IPS-NIHi7 (cell line): ENCODE measurements around the gene WNT5B.

ENCODE experiments used
- DNase-seq: peaks from one replicate; pipeline ENCODE4 v3.0.0; 2012; ENCODE audit warnings: mixed read lengths; ENCODE audit errors: extremely low spot score

The WNT5B gene

DNA sequence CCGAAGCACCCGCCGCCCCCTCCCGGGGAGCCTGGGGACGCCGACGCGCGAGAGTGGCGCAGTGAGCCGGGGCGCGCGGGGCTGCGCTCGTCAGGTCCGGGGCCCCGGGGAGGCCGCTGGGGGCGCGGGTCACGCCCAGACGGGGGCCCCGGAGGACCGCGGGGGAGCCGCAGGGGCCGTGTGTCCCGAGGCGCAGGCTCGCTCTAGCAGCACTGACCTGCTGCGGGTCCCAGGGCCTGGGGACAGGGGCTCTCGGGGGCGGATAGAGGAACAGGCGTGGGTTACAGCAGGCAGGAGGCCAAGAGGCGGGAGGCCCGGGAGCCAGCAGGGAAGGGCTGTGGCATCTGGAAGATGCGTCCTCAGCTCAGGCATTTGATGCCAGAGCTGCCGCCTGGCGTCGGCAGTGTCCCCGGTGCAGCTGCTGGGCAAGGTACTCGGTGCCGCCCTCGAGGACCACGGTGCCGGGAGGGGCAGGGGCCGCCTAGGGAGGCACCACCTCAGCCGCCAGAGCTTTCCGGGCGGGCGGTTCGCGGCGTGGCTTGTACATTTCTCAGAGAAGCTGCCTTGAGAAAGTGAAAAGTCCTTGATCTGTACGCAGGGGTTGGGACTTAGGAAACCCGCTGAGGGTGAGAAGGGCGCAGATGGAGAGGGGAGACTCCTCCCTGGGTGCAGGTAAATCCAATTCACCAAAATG is 1.2 kb downstream of the WNT5B start:
- DNase-seq, result no peak

DNA sequence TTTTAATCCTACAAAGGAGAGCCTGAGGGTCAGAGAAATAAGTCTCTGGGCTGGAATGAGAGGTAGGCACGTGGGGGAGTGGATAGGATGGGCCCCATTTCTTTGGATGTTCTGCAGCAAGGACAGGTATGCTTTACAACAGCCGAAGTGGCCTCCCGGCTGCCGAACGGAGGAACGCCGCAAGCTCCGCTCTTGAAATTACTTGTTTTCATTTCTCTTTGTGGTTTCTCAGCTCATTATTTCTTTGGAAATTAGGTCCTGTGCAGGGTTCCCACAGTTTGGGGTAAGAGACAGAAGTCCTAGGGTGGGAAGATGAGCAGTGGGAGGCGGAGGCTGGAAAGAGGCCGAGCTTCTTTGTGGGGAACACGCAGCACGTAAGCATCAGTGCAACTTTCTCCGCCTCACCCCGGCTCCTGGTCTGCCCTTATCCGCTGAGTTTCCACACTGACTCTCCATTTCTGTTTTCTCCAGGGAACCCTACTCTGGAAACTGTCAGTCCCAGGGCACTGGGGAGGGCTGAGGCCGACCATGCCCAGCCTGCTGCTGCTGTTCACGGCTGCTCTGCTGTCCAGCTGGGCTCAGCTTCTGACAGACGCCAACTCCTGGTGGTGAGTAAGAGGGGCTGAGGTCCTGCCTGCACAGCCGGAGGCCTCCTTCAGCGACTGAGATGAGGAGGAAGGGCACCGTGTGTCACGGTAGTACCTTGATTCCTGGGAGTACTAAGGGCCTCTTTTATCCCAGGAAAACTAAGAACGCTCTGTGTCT is 2.0 kb downstream of the WNT5B start:
- peak; percentile 49 for DNase-seq

DNA sequence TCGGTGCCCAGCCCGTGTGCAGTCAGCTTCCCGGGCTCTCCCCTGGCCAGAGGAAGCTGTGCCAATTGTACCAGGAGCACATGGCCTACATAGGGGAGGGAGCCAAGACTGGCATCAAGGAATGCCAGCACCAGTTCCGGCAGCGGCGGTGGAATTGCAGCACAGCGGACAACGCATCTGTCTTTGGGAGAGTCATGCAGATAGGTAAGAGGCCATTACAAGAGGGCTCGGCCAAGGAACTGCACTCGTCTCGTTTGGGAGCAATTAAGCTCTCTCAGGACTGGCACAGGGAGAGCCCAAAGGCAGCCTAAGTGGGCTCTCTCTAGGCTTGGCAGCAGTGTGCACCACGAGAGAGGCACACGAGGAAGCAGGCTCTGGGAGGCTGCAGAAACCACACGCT is 3.7 kb downstream of the WNT5B start:
- DNase-seq, result no peak

DNA sequence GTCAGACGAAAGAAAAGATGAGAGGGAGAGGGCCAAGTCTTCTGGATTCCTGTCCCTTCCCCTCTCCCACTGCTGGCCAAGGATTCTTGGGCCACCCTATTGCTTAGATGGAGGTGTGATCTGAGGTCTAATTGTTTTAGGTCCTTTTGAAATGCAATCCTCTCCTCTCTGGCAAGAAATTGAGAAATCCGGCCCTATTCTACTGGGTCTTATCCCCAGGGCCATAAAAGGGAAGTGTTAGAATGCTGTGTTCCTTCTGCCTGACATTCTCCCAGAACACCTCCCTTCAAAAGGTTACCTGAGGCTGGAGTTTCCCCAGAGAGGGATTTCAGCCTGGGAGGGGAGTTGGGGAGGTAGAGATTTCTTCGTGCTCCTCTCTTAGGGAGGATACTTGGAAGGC is 4.4 kb downstream of the WNT5B start:
- no peak for DNase-seq

DNA sequence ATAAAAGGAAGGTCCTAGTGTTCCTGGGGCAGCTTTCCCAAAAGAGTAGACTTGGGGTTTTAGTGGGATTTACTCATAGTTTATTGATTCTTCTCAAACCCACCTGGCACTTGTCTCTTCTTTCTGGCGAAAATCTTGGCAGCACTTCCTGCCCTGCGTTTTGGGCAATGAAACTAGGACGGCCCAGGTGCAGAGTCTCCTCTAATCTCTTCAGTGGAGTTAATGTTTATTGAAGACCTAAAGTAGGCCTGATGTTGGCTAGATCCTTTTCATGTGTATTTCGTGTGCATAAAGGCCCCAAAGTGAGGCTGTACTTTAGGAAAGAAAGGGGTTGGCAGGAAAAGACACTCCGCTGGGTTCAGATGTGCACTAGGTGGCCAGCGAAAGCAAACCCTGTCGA is 5.1 kb downstream of the WNT5B start:
- no peak for DNase-seq

DNA sequence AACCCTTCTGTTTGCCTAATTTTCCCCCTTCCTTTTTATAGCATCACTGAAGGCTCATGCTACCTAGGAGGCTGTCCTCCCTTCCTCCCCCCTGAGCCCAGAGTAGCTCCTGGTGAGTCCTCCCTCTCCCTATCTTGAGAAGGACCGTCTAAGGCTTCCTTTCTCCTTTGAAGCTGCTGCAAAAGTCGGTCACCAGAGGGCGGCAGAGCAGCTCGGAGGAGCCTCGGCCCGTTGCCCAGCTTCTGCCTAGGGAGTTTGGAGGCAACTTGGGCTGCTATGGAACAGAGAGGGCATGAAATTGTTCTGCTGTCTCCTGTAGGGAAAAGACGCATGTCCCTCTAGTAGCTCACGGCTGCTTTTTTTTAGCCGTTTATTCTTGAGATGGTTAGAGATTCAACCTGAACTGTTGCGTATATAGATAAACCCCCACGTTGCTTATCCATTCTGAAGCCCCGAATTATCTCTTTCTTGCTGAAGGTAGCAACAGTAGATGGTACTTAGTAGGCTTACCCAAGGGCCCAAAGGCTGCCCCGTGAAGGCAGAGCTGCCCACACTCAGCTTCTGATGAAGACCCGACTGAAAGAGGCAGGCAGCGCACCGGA is 5.7 kb downstream of the WNT5B start:
- peak; percentile 79 for DNase-seq

DNA sequence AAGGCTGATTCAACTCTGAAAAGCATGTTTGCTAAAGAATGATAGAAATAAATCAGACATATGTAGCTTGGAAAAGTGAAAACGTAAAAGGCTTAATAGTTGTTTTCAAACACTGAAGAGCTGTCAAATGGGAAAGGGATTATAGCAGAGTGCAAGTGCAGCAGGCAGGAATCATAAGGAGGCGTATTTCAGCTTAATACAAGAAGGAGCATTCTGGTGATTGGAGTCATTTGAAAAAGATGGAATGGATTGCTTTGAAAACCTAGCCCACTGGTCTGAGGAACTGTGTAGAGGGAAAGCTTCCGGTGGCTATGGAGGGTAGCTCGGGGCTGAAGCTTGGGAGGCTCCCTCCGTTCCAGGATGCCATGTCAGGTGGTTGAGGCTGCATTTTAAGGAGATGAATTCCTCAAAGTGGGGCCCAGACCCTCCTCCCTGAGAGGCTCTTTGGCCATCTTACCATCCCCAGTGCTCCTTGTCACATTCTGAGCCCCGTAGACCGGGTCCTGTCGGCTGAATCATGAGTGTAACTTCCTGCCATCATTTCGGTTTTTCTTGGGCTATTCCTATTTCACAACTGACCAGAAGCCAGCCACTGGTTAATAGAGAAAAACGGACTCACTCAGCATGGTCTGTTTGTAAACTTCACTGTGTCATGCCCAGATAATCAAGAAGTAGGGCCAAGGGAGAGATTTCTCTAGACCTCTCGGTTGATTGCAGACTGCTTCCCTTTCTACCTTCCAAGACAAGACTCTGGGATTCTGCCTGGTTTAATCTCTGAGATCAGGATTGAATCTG is 6.5 kb downstream of the WNT5B start:
- no peak for DNase-seq

DNA sequence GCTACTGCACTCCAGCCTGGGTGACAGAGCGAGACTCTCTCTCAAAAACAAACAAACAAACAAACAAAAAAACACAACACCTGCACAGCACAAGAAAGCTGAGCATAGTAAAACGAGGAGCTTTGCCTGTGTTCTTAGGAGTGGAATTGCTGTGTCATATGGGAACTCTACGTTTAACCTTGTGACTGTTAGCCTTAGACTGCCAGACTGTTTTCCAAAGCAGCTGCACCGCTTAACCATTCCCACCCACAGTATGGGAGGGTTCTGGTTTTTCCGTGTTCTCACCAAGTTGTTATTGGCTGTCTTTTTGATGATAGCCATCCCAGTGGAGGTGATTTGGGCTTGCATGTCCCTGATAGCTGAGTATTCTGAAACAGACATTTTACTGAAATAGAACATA is 9.2 kb downstream of the WNT5B start:
- DNase-seq, result no peak

DNA sequence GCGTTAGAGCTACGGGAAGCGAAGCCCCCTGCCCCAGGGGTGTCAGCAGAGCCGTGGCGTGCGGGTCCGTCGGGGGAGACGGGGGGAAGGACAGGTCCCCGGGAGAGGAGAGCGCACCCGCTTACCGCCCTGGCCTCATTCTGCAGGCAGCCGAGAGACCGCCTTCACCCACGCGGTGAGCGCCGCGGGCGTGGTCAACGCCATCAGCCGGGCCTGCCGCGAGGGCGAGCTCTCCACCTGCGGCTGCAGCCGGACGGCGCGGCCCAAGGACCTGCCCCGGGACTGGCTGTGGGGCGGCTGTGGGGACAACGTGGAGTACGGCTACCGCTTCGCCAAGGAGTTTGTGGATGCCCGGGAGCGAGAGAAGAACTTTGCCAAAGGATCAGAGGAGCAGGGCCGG is 10.5 kb downstream of the WNT5B start:
- DNase-seq, result no peak

DNA sequence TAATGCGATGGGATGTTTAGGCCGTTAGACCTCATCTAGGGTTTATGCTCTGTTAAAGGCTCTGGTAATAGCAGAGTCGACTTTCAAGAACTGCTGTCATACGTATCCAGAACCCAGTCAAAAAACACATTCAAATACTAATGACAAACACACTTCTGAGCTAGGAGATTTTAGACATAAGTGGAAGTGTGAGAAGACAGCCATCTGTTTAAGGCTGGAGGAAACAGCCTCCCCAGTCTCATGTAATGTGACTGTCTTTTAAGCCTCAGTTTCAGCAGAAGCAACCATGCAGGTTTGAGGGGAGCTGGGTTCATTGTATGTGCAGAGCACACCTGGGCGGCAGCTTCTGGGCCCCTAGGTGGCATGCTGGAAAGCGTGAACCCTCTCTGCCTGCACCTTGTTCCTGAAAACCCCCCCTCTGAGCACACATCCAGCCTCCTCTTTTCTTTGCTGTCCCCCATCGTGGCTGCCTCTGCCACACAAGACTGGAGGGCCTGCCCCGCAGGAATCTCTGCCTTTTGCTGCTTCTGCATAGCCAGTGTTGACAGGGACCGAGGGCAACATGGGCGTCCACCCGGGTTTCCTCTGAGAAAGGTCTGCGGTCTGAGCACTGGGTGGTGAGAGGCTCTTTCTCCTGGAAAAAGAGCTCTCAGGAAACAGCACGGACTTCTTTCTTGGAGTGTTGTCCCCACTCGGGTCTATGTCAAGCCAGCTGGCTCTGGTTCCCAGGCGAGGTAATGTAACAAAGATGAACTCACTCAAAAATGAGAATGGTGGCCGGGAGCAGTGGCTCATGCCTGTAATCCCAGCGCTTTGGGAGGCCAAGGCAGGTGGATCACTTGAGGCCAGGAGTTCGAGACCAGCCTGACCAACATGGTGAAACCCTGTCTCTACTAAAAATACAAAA is 11.6 kb downstream of the WNT5B start:
- DNase-seq, result no peak

DNA sequence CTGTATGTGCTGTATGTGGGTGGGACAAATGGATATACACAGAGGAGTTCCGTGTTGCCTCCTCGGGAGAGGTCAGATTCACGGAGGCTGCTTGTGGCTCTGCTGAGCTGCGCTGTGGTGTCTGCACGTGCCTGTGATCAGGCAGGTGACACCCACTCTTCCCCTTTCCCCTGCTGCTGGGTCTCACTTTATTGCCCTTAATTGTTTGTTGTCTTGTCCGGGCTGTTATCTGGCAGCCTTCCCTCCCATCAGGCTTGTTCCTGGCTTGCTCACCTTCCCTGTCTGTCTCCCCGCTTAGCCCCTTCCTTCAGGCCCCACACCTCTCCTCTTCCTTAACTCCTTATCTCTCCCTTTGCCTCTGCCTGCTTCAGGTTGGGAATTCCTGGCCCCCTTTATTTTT is 13.5 kb downstream of the WNT5B start:
- no peak for DNase-seq

DNA sequence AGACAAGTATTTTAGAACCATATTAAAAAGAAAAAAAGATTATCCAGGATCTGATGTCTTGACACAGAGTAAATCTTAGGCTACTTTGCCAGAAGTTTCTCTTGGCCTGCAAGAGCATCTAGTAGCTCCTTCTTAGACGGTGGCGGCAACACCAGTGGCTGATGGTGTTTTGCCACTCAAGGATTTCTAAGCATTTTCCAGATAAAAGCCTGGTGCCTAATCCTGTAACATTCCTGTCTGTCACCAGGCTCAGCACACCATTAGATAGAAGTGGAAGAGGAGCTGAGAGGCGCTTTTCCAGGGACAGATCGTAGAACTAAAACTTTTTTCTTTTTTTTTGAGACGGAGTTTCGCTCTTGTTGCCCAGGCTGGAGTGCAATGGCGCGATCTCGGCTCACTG is 14.0 kb downstream of the WNT5B start:
- DNase-seq, result no peak

DNA sequence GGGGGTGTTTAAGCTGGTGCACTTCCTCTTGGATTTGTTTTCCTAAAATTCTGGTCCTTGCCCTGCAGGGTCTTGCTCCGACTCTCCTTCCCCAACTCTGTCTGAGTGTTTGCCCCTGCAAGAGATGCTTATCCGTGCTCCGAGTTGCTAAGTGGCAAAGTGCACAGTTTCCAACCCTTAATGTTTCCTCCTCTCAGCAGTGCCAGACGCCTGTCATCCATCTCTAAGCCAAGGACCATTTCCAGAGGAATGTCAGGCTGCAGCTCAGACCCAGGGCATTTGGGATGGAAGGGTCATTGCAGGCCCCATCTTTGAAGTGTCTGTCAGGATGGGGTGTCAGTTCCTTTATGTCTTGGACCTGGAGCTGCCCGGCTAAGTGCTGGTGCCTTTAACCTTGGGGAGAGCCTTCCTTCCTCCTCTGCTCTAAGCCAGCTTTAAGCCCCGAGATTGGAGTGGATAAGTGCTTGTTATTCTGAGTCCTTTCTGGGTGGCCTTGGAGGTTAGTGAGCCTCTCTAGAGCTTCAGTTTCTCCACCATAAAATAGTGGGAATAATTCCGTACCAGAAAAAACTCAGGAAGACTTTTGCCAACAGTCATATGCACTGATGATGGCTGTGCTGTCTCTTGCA is 15.0 kb downstream of the WNT5B start:
- DNase-seq, result no peak

DNA sequence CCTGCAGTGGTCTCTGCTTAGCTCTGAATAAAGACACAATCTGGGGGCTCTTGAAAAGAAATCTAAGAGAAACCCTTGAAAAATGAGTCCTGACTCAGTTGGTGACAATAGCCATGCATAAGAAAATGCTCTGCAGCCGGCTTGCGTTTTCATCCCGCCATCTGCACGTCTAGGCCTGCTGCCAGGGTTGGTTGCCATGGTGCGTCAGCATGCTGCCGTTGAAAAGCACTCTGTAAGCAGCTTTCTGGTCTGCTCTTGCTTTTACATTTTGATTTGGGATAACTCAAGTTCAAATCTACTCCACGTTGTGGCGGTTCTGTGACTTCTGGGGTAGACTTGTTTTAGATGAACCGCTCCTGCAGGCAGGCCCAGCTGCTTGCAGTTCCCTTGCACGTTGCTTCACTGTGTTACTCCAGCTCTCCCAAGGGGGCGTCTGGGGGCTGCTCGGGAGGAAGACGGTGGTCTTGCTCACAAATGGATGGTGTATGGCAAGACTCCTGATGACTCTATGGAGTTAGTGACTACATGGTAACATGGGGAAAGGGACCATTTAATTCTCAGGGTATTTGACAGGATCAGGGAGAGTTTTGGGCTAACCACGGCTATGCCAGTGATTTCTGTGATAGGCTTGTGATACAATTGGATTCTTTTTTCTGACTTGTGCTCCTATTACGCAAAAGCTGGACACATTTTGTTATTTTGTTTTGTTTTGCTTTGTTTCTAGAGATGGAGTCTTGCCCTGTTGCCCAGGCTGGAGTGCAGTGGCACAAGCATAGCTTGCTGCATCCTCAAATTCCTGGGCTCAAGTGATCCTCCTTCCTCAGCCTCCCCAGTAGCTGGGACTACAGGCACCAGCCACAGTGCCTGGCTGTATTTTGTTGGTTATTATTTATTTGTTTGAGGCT is 15.8 kb downstream of the WNT5B start:
- DNase-seq, result no peak

DNA sequence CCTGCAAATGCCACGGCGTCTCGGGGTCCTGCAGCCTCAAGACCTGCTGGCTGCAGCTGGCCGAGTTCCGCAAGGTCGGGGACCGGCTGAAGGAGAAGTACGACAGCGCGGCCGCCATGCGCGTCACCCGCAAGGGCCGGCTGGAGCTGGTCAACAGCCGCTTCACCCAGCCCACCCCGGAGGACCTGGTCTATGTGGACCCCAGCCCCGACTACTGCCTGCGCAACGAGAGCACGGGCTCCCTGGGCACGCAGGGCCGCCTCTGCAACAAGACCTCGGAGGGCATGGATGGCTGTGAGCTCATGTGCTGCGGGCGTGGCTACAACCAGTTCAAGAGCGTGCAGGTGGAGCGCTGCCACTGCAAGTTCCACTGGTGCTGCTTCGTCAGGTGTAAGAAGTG is 16.8 kb downstream of the WNT5B start:
- DNase-seq, result no peak

DNA sequence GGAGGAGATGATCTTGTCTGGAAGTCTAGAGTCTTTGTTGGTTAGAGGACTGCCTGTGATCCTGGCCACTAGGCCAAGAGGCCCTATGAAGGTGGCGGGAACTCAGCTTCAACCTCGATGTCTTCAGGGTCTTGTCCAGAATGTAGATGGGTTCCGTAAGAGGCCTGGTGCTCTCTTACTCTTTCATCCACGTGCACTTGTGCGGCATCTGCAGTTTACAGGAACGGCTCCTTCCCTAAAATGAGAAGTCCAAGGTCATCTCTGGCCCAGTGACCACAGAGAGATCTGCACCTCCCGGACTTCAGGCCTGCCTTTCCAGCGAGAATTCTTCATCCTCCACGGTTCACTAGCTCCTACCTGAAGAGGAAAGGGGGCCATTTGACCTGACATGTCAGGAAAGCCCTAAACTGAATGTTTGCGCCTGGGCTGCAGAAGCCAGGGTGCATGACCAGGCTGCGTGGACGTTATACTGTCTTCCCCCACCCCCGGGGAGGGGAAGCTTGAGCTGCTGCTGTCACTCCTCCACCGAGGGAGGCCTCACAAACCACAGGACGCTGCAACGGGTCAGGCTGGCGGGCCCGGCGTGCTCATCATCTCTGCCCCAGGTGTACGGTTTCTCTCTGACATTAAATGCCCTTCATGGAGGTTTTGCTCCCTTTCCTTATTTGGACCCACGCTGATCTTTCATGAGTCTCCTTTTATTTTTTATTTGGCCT is 17.7 kb downstream of the WNT5B start:
- DNase-seq, result no peak

DNA sequence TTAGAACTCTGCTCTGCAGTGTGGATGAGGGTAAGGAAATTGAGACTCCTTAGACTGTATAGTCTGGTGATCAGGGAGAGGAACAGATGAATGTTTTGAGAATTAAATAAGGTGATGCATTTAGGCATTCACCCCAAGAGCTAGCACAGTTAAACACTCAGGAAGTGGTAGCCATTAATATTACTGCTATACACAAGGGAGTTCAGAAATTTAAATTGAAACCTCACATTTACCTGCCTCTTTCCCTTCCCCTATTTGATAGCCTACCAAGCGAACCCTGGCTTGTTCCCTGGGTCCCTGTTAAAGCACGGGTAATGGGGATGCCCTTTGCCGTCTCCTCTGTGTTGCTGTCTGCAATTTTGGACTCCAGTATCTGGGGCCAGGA is 18.2 kb downstream of the WNT5B start:
- DNase-seq, result no peak

DNA sequence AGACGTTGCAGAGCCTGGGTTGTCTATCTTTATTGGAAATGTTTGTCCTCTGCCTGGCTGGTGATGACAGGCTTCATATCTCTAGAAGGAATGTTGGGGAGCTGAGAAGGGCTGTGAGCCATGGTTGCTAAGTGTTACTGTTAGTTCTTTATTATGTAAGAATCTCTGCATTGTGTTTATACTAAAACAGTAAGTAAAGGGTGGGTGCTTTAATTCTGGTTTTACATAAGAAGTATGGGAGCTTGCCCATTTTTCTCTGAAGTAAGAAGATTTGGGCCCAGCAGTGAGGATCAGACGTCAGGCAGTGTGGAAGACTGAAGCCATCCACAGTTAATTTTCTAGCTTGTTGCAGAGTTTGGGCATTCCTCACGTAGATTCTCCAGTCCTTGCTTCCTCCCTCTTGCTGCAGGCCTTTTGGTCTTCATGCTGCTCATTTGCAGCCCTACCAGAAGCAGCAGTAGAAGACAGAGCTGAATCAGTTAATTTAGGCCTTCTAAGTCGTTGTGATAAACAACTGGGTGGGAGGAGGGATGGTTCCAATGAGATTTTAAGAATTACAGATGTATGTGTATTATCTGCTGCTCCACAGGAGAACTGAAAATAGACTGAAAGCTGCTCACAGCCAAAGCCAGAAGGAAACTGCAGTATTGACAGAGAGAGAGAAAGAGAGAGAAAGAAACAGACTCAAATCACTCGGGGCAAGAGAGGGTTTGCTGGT is 21.4 kb downstream of the WNT5B start:
- no peak for DNase-seq

DNA sequence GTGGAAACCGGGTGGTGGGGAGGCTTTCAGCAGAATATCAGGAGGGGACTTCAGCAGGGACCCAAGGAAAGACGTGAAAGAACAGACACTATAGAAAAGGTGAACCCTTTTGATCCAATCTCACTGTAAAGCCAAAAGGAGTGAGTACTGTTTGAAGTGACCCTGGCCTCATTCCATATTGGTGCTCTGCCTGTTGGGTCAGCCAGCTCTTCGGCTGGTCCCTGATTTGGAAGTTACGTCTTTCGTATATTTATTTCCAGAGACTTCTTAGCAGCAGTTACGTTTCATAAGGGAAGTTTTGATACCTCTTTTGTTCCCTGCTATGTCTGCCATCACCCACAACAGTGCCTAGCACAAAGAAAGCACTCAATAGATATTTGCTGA is 21.9 kb downstream of the WNT5B start:
- DNase-seq, result no peak
